B cell (primary cell): ENCODE results near the gene NDC1.

ENCODE experiments used
- EZH2 ChIP-seq: IDR thresholded peaks from 2 replicates; pipeline ENCODE4 v1.6.1; 2012; ENCODE audit warnings: borderline replicate concordance, low read depth, mild to moderate bottlenecking, moderate library complexity, low read length; ENCODE audit not compliant: insufficient read depth, poor library complexity, severe bottlenecking
- TF ChIP-seq, protein P1 (sequence below): fragments of 200-600 bp; IDR thresholded peaks from one replicate; pipeline ENCODE4 v1.8.0; 2022; ENCODE audit warnings: antibody characterized with exemption, mild to moderate bottlenecking

GRCh38 chr1:53842347-53842746 lies 4.3 kb upstream of the NDC1 start:
- no peak for TF ChIP-seq EZH2
- TF ChIP-seq, protein P1, sequence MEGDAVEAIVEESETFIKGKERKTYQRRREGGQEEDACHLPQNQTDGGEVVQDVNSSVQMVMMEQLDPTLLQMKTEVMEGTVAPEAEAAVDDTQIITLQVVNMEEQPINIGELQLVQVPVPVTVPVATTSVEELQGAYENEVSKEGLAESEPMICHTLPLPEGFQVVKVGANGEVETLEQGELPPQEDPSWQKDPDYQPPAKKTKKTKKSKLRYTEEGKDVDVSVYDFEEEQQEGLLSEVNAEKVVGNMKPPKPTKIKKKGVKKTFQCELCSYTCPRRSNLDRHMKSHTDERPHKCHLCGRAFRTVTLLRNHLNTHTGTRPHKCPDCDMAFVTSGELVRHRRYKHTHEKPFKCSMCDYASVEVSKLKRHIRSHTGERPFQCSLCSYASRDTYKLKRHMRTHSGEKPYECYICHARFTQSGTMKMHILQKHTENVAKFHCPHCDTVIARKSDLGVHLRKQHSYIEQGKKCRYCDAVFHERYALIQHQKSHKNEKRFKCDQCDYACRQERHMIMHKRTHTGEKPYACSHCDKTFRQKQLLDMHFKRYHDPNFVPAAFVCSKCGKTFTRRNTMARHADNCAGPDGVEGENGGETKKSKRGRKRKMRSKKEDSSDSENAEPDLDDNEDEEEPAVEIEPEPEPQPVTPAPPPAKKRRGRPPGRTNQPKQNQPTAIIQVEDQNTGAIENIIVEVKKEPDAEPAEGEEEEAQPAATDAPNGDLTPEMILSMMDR: no peak
